ENCODE data around the gene FGFR4.

FGFR4 gene

DNA sequence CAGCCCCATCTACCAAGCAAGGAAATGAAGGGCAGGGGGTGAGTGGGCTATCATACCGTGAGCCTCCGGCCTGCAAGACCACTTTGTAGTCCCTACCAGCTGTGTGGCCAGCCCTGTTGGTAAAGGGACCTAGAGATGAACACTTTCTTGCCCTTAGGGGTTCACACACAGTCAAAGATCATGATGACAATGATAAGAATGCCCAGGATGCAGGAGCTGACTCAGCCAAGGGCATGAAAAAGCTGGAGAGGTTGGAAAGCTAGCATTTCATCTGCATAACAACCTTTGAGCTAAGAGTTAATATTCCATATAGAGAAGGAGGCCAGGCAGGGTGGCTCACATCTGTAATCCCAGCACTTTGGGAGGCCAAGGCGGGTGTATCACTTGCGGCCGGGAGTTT, 19.2 kb upstream of the FGFR4 start:
- H3K27ac ChIP-seq = no peak overlapping the region
- CTCF ChIA-PET = interaction anchor here (0.7 to 1.2 kb wide), 2 partner anchors 22 to 45 kb away, joined by 3 read pairs; no protein-coding TSS in a partner anchor
- TF ChIP-seq, protein P1, sequence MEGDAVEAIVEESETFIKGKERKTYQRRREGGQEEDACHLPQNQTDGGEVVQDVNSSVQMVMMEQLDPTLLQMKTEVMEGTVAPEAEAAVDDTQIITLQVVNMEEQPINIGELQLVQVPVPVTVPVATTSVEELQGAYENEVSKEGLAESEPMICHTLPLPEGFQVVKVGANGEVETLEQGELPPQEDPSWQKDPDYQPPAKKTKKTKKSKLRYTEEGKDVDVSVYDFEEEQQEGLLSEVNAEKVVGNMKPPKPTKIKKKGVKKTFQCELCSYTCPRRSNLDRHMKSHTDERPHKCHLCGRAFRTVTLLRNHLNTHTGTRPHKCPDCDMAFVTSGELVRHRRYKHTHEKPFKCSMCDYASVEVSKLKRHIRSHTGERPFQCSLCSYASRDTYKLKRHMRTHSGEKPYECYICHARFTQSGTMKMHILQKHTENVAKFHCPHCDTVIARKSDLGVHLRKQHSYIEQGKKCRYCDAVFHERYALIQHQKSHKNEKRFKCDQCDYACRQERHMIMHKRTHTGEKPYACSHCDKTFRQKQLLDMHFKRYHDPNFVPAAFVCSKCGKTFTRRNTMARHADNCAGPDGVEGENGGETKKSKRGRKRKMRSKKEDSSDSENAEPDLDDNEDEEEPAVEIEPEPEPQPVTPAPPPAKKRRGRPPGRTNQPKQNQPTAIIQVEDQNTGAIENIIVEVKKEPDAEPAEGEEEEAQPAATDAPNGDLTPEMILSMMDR (conservative IDR thresholded peaks at IDR 0.05; ENCODE audit: low read depth) = no peak
- POLR2A ChIA-PET (ENCODE audit: low non-redundant PET) = no interaction called here
- no peak for DNase-seq (ENCODE audit: low spot score)

DNA sequence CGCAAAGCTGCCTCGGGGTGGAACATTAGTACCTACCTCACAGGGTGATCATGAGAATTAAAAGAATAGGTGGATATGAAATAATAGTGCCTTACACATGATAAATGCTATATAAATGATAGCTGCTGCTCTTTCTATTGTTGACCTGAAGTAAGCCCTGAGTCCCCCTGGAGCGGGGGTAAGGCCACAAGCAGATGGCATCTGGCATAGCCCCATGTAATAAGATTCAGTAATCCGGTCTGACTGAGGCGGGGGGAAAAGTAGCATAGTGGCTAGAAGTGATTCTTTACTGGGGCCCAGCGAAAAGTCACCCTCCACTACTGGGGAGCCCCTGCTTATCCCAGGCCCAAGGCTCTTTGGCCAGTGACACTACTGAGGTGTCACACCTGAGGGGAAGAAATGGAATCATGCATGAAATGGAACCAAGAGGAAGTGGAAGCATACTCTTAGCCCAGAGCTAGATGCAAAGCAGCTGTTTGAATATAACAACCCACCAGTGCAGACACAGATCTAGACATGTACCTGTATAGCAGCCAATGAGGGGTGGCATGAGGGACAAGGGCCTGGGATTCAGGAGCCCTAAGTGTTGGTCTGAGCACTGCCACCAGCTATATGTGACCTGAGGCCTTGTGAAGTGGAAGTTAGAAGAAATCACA, 16.1 kb upstream of the FGFR4 start:
- POLR2A ChIA-PET (ENCODE audit: low non-redundant PET) = no interaction called here
- H3K27ac ChIP-seq = no peak overlapping the region
- CTCF ChIA-PET = interaction anchor here (0.8 to 3.7 kb wide), 6 partner anchors 11 to 455 kb away, joined by 3 to 30 read pairs (median 8); no protein-coding TSS in a partner anchor
- TF ChIP-seq, protein P1 (conservative IDR thresholded peaks at IDR 0.05; ENCODE audit: low read depth) = no peak
- no peak for DNase-seq (ENCODE audit: low spot score)

- TF ChIP-seq, protein P1 (conservative IDR thresholded peaks at IDR 0.05; ENCODE audit: low read depth) = peak; percentile 97
- CTCF ChIA-PET = interaction anchor here (0.5 to 3.7 kb wide), 23 partner anchors 8 to 440 kb away, joined by 3 to 30 read pairs (median 4); partner anchors contain the start of gene FGFR4
- H3K27ac ChIP-seq = no peak overlapping the region
- peak; percentile 71 for DNase-seq (ENCODE audit: low spot score)
- POLR2A ChIA-PET (ENCODE audit: low non-redundant PET) = no interaction called here
These were observed 14.9 kb upstream of the FGFR4 start for GRCh38 chr5:177071666-177072385.

GRCh38 chr5:177077335-177077734, 9.4 kb upstream of the FGFR4 start:
- ChIA-PET POLR2A (ENCODE audit: low non-redundant PET) (no interaction called here), CTCF (interaction anchor here (0.6 kb wide), 1 partner anchor 443 kb away, joined by 3 read pairs; no protein-coding TSS in a partner anchor)
- no peak for DNase-seq (ENCODE audit: low spot score)
- H3K27ac ChIP-seq = no peak overlapping the region
- TF ChIP-seq, protein P1 (conservative IDR thresholded peaks at IDR 0.05; ENCODE audit: low read depth) = no peak

- ChIA-PET CTCF (interaction anchor here (1.0 kb wide), 1 partner anchor 8 kb away, joined by 3 read pairs; no protein-coding TSS in a partner anchor), POLR2A (ENCODE audit: low non-redundant PET) (interaction anchor here (0.6 kb wide), 1 partner anchor 438 kb away, joined by 4 read pairs; no protein-coding TSS in a partner anchor)
These were observed 7.1 kb upstream of the FGFR4 start for GRCh38 chr5:177079606-177080005.

GRCh38 chr5:177080265-177080664, 6.5 kb upstream of the FGFR4 start:
- ChIA-PET POLR2A (ENCODE audit: low non-redundant PET) (no interaction called here), CTCF (interaction anchor here (0.5 to 1.0 kb wide), 2 partner anchors 9 to 32 kb away, joined by 3 read pairs; no protein-coding TSS in a partner anchor)
- TF ChIP-seq, protein P1 (conservative IDR thresholded peaks at IDR 0.05; ENCODE audit: low read depth) = no peak
- H3K27ac ChIP-seq = no peak overlapping the region
- DNase-seq (ENCODE audit: low spot score) = no peak

More at GRCh38 chr5:177079606-177080005, 7.1 kb upstream of the FGFR4 start:
- TF ChIP-seq, protein P1 (conservative IDR thresholded peaks at IDR 0.05; ENCODE audit: low read depth) = no peak
- no peak for DNase-seq (ENCODE audit: low spot score)
- H3K27ac ChIP-seq = no peak overlapping the region
